Measurements from ENCODE around the gene PSMD6. TPM values are rescaled to one million over a fixed set of nuclear protein-coding genes. Genes with fewer than 3 reads are reported as not detected.

PSMD6 gene
- total RNA-seq, 1 experiment from 2014 or later = 66.5 TPM

GRCh38 chr3:64053117-64053516 is 29.8 kb upstream of the PSMD6 start:
- CTCF ChIA-PET = no interaction called here
- no peak overlapping the region for H3K27ac ChIP-seq (ENCODE audit: low read depth, low read length, poor library complexity, severe bottlenecking)
- no peaks in the 10 kb centered on the region for H3K9me3 ChIP-seq (ENCODE audit: low read depth, low read length, poor library complexity, severe bottlenecking)
- intact Hi-C loops (cut with micrococcal nuclease; ENCODE audit: unreplicated experiment) = no loop called here
- no peaks in the 10 kb centered on the region for H3K36me3 ChIP-seq (ENCODE audit: insufficient read depth, low read length, poor library complexity, severe bottlenecking)
- POLR2A ChIA-PET (ENCODE audit: low non-redundant PET) = no interaction called here
- H3K4me3 ChIP-seq (ENCODE audit: low read depth, low read length, poor library complexity, severe bottlenecking) = no peak overlapping the region
- TF ChIP-seq, protein P1, sequence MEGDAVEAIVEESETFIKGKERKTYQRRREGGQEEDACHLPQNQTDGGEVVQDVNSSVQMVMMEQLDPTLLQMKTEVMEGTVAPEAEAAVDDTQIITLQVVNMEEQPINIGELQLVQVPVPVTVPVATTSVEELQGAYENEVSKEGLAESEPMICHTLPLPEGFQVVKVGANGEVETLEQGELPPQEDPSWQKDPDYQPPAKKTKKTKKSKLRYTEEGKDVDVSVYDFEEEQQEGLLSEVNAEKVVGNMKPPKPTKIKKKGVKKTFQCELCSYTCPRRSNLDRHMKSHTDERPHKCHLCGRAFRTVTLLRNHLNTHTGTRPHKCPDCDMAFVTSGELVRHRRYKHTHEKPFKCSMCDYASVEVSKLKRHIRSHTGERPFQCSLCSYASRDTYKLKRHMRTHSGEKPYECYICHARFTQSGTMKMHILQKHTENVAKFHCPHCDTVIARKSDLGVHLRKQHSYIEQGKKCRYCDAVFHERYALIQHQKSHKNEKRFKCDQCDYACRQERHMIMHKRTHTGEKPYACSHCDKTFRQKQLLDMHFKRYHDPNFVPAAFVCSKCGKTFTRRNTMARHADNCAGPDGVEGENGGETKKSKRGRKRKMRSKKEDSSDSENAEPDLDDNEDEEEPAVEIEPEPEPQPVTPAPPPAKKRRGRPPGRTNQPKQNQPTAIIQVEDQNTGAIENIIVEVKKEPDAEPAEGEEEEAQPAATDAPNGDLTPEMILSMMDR (conservative IDR thresholded peaks at IDR 0.05; ENCODE audit: low read depth, low read length) = no peak
- TF ChIP-seq EZH2 (IDR thresholded peaks at IDR 0.05; ENCODE audit: borderline replicate concordance, low read depth, low read length, poor library complexity, severe bottlenecking) = no peak
- BruUV-seq (replicated peaks) = no TSS peak
- no peak for DNase-seq (ENCODE audit: low spot score)
- no peaks in the 10 kb centered on the region for H3K27me3 ChIP-seq (replicated peaks; ENCODE audit: insufficient read depth, low read depth, low read length, poor library complexity)
- H3K4me1 ChIP-seq (ENCODE audit: insufficient read depth, low read length, poor library complexity, severe bottlenecking) = no peaks in the 10 kb centered on the region

DNA sequence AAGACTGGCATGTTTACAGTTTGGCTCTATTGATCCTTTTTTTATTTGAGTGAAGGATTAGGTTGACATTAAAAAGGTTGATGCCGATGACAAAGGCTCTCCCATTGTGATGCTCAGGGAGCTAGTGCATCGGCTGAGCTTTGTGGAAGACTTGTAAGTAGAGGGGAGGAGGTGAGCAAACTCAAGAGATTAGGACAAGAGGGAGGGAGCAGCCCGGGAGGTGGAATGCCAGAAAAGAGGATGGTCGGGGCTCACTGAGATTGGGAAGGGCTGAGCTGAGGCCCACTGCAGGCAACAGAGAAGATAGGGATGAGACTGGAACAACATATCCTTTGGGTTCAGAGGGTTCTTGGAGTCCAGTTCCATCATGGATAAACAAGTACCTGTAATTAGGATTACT is 26.5 kb upstream of the PSMD6 start:
- Histone ChIP-seq H3K9me3 (ENCODE audit: low read depth, low read length, poor library complexity, severe bottlenecking) (no peaks in the 10 kb centered on the region), H3K4me3 (ENCODE audit: low read depth, low read length, poor library complexity, severe bottlenecking) (no peak overlapping the region), H3K27ac (ENCODE audit: low read depth, low read length, poor library complexity, severe bottlenecking) (no peak overlapping the region), H3K27me3 (replicated peaks; ENCODE audit: insufficient read depth, low read depth, low read length, poor library complexity) (no peaks in the 10 kb centered on the region), H3K4me1 (ENCODE audit: insufficient read depth, low read length, poor library complexity, severe bottlenecking) (peaks cover 7% of the 10 kb centered on the region), H3K36me3 (ENCODE audit: insufficient read depth, low read length, poor library complexity, severe bottlenecking) (no peaks in the 10 kb centered on the region)
- BruUV-seq (replicated peaks) = no TSS peak
- ChIA-PET POLR2A (ENCODE audit: low non-redundant PET) (no interaction called here), CTCF (no interaction called here)
- TF ChIP-seq, protein P1 (conservative IDR thresholded peaks at IDR 0.05; ENCODE audit: low read depth, low read length) = no peak
- DNase-seq (ENCODE audit: low spot score) = no peak
- intact Hi-C loops (cut with micrococcal nuclease; ENCODE audit: unreplicated experiment) = no loop called here

DNA sequence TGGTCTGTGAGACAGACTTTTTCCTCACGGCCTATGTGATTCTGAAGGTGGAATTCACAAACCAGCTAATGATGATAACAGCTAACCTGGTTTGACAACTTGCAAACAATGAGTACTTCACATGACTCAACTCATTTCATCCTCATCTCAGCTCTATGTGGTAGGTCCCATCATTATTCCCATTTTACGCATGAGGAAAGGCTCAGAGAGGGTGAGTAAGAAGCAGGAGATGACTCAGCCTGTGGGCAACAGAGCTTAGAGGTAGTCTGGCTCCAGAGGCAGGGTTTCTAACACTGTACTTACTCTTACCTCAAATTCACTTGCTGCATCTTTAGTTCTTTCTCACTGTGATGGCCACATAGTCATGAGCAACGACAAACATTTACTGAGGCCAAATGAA is 25.8 kb upstream of the PSMD6 start:
- ChIA-PET CTCF (no interaction called here), POLR2A (ENCODE audit: low non-redundant PET) (no interaction called here)
- no peaks in the 10 kb centered on the region for H3K27me3 ChIP-seq (replicated peaks; ENCODE audit: insufficient read depth, low read depth, low read length, poor library complexity)
- TF ChIP-seq EZH2 (IDR thresholded peaks at IDR 0.05; ENCODE audit: borderline replicate concordance, low read depth, low read length, poor library complexity, severe bottlenecking) = no peak
- TF ChIP-seq, protein P1 (conservative IDR thresholded peaks at IDR 0.05; ENCODE audit: low read depth, low read length) = no peak
- no peak overlapping the region for H3K4me3 ChIP-seq (ENCODE audit: low read depth, low read length, poor library complexity, severe bottlenecking)
- peaks cover 7% of the 10 kb centered on the region for H3K4me1 ChIP-seq (ENCODE audit: insufficient read depth, low read length, poor library complexity, severe bottlenecking)
- H3K36me3 ChIP-seq (ENCODE audit: insufficient read depth, low read length, poor library complexity, severe bottlenecking) = no peaks in the 10 kb centered on the region
- no peak overlapping the region for H3K27ac ChIP-seq (ENCODE audit: low read depth, low read length, poor library complexity, severe bottlenecking)
- H3K9me3 ChIP-seq (ENCODE audit: low read depth, low read length, poor library complexity, severe bottlenecking) = no peaks in the 10 kb centered on the region
- no TSS peak for BruUV-seq (replicated peaks)
- DNase-seq (ENCODE audit: low spot score) = no peak
- intact Hi-C loops (cut with micrococcal nuclease; ENCODE audit: unreplicated experiment) = no loop called here
